A549 (cell line): ENCODE measurements around the gene PLCH2. TPM values are rescaled to one million over a fixed set of nuclear protein-coding genes. Genes with fewer than 3 reads are reported as not detected.

Experiments
- ATAC-seq, 2 experiments: fragments of 200-7000 bp in 1 of 2; fragments of >200 bp in 1 of 2; cut with Nextera tagmentation in 1 of 2; cut with Tn5 transposase in 1 of 2; 3 replicates each; pipeline versions ENCODE4 v1.8.0 to v1.9.1; 2018 to 2020; ENCODE audit warnings: mild to moderate bottlenecking in 1 of 2, moderate library complexity in 1 of 2
- CTCF ChIA-PET: fragments of 300-600 bp; sonication (Branson Sonifier 250); formaldehyde crosslinking; extraction: SDS; loops from one replicate; lab custom pipeline; 2021; ENCODE audit warnings: antibody characterized with exemption, inconsistent platforms; lab: Yijun Ruan, JAX
- POLR2A ChIA-PET: fragments of 350-600 bp; formaldehyde crosslinking; extraction: SDS; loops from one replicate; lab custom pipeline; 2021; ENCODE audit warnings: antibody characterized with exemption, inconsistent platforms; lab: Yijun Ruan, JAX
- DNase-seq, 2 experiments: peaks; one replicate each; pipeline versions ENCODE4 v3.0.0 to v3.0.0-alpha.2; 2011 to 2016; ENCODE audit warnings: low read depth in 1 of 2, low spot score in 1 of 2
- FAIRE-seq: peaks from 2 replicates; lab custom pipeline; 2011; peaks lifted over from hg19 to GRCh38; lab: Jason Lieb, UNC
- H3K27ac ChIP-seq, 2 experiments: fragments of >200 bp; sonication (Bioruptor Twin); formaldehyde crosslinking; 3 replicates each; pipeline ENCODE4 v1.5.1; 2016 to 2017
- H3K4me1 ChIP-seq: fragments of >200 bp; sonication (Bioruptor Twin); formaldehyde crosslinking; 3 replicates; pipeline ENCODE4 v1.6.1; 2016
- H3K4me2 ChIP-seq: fragments of >200 bp; sonication (Bioruptor Twin); formaldehyde crosslinking; 3 replicates; pipeline ENCODE4 v1.6.1; 2016
- H3K4me3 ChIP-seq: fragments of >200 bp; sonication (Bioruptor Twin); formaldehyde crosslinking; 3 replicates; pipeline ENCODE4 v1.5.1; 2016
- H3K9me3 ChIP-seq: fragments of >200 bp; sonication (Bioruptor Twin); formaldehyde crosslinking; 3 replicates; pipeline ENCODE4 v1.6.1; 2016
- CBX8 ChIP-seq: fragments of 200-600 bp; sonication (generic); IDR thresholded peaks from 2 replicates; pipeline ENCODE4 v1.6.1; 2016
- CEBPB ChIP-seq, 2 experiments: fragments of >200 bp in 1 of 2; sonication (Bioruptor Twin) in 1 of 2; formaldehyde crosslinking in 1 of 2; IDR thresholded peaks; 2 replicates each; pipeline ENCODE4 v1.6.1; 2012 to 2016
- FOSL2 ChIP-seq, 2 experiments: fragments of 450-650 bp in 1 of 2; fragments of >200 bp in 1 of 2; sonication (Bioruptor Twin) in 1 of 2; formaldehyde crosslinking; IDR thresholded peaks; 2 replicates each; pipeline versions ENCODE4 v1.5.0 to v1.6.1; 2016 to 2020; ENCODE audit warnings: mild to moderate bottlenecking in 1 of 2, moderate library complexity in 1 of 2
- JUN ChIP-seq, 2 experiments: fragments of >200 bp; sonication (Bioruptor Twin); formaldehyde crosslinking; IDR thresholded peaks; 2 replicates in 1 of 2; 3 replicates in 1 of 2; pipeline ENCODE4 v1.6.1; 2016 to 2017
- NFE2L2 ChIP-seq: fragments of 150-350 bp; conservative IDR thresholded peaks from 2 replicates; pipeline ENCODE4 v1.6.1; 2014; ENCODE audit warnings: low read length
- POLR2A ChIP-seq: IDR thresholded peaks from 2 replicates; pipeline ENCODE4 v1.6.1; 2012; ENCODE audit warnings: mild to moderate bottlenecking, low read length
- USF2 ChIP-seq: fragments of 450-650 bp; IDR thresholded peaks from 2 replicates; pipeline ENCODE4 v1.6.1; 2014; ENCODE audit warnings: antibody characterized with exemption
- ZC3H11A ChIP-seq: fragments of 450-650 bp; IDR thresholded peaks from 2 replicates; pipeline ENCODE4 v1.6.1; 2014; ENCODE audit warnings: antibody characterized with exemption, mild to moderate bottlenecking
- ZNF302 ChIP-seq: fragments of 250-450 bp; sonication (Bioruptor Pico); IDR thresholded peaks from 2 replicates; pipeline ENCODE4 v1.9.0; 2021; ENCODE audit warnings: inconsistent platforms, mild to moderate bottlenecking, moderate library complexity
- WGBS: methylation state at CpG from one replicate; pipeline ENCODE4 v1.1.6; 2017; ENCODE audit errors: missing lambda C conversion rate; 5-methylcytosine and 5-hydroxymethylcytosine counted together
- polyA plus RNA-seq, 4 experiments: library from polyadenylated mRNA; depleted of rRNA in 3 of 4; stranded (reverse); fragments of >200 nt; fragmentation: RNase III in 1 of 4; extraction: RNeasy Plus Mini Kit Qiagen cat#74134 plus additional on column Dnase treatment in 1 of 4; gene quantifications; 2 replicates in 3 of 4; 3 replicates in 1 of 4; pipeline ENCODE4 v1.2.3, GENCODE V29; 2011 to 2017
- TF ChIP-seq, protein P1 (sequence below): IDR thresholded peaks from 2 replicates; pipeline ENCODE4 v1.6.1; 2012
- TF ChIP-seq, protein P2 (sequence below): fragments of 250-450 bp; sonication (Bioruptor Pico); IDR thresholded peaks from 2 replicates; pipeline ENCODE4 v1.5.0; 2021; ENCODE audit warnings: mild to moderate bottlenecking, moderate library complexity, borderline replicate concordance
- TF ChIP-seq, protein P3 (sequence below): fragments of >200 bp; sonication (Bioruptor Twin); formaldehyde crosslinking; IDR thresholded peaks from 2 replicates; pipeline ENCODE4 v1.6.1; 2016
- TF ChIP-seq, protein P4 (sequence below): fragments of 200-600 bp; sonication (generic); IDR thresholded peaks from 2 replicates; pipeline ENCODE4 v1.6.1; 2016; ENCODE audit warnings: antibody characterized with exemption, mild to moderate bottlenecking, moderate library complexity
- TF ChIP-seq, protein P5 (sequence below): IDR thresholded peaks from 2 replicates; pipeline ENCODE4 v1.6.1; 2012; ENCODE audit warnings: low read depth, borderline replicate concordance

The PLCH2 gene
- polyA plus RNA-seq, 2 of the 4 experiments (the other 2 are of a cell fraction): 0.10 to 0.18 TPM

DNA sequence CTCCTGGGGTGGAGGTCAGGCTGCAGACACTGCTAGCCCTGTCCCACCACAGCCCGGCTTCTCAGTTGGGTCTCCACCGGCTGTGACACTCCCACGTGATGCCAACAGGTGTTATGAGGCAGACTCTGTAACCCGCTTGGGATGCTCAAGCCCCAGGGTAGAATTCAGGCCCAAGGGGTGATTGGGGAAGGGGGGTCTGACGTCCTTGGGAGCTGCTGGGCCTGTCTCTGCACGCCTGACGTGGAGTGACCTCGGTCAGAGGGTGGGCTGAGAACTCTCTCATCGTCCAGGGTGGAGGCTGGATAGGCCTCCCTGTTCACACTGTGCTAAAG is 61.7 kb downstream of the PLCH2 start:
- H3K4me2 ChIP-seq: no peak overlapping the region
- WGBS: 90% methylated on average over 2 of the region's 9 CpGs
- H3K4me1 ChIP-seq: peaks cover 33% of the 10 kb centered on the region
- DNase-seq (no peak), FAIRE-seq (no peak), ATAC-seq (no peak)
- no peak overlapping the region for H3K27ac ChIP-seq
- ChIA-PET POLR2A (no interaction called here), CTCF (no interaction called here)
- H3K9me3 ChIP-seq: no peaks in the 10 kb centered on the region
- H3K4me3 ChIP-seq: no peak overlapping the region
- TF ChIP-seq FOSL2 (IDR thresholded peaks at IDR 0.05) (no peak), FOSL2 (CRISPR knock-in tag; IDR thresholded peaks at IDR 0.05) (no peak), ZC3H11A (no peak), POLR2A (no peak), JUN (IDR thresholded peaks at IDR 0.05) (no peak)
- TF ChIP-seq, protein P1, sequence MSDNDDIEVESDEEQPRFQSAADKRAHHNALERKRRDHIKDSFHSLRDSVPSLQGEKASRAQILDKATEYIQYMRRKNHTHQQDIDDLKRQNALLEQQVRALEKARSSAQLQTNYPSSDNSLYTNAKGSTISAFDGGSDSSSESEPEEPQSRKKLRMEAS: no peak
- TF ChIP-seq, protein P2, sequence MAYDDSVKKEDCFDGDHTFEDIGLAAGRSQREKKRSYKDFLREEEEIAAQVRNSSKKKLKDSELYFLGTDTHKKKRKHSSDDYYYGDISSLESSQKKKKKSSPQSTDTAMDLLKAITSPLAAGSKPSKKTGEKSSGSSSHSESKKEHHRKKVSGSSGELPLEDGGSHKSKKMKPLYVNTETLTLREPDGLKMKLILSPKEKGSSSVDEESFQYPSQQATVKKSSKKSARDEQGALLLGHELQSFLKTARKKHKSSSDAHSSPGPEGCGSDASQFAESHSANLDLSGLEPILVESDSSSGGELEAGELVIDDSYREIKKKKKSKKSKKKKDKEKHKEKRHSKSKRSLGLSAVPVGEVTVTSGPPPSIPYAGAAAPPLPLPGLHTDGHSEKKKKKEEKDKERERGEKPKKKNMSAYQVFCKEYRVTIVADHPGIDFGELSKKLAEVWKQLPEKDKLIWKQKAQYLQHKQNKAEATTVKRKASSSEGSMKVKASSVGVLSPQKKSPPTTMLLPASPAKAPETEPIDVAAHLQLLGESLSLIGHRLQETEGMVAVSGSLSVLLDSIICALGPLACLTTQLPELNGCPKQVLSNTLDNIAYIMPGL: no peak

DNA sequence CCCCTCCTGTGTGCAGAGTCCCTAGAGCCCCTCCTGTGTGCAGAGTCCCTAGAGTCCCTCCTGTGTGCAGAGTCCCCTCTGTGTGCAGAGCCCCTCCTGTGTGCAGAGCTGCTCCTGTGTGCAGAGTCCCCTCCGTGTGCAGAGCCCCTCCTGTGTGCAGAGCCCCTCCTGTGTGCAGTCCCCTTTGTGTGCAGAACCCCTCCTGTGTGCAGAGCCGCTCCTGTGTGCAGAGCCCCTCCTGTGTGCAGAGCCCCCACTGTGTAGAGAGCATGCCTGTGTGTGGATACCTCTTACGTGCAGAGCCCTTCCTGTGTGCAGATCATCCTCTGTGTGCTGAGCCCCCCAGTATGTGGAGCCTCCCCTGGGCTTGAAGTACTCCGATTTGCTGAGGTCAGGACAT is 62.3 kb downstream of the PLCH2 start:
- no peak overlapping the region for H3K4me2 ChIP-seq
- peaks cover 32% of the 10 kb centered on the region for H3K4me1 ChIP-seq
- WGBS: 94% methylated on average over 2 of the region's 4 CpGs
- POLR2A ChIA-PET: no interaction called here
- DNase-seq (no peak), FAIRE-seq (no peak), ATAC-seq (no peak)
- TF ChIP-seq, protein P3, sequence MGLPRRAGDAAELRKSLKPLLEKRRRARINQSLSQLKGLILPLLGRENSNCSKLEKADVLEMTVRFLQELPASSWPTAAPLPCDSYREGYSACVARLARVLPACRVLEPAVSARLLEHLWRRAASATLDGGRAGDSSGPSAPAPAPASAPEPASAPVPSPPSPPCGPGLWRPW: no peak
- TF ChIP-seq CEBPB (IDR thresholded peaks at IDR 0.05): no peak
- no peak for TF ChIP-seq NFE2L2
- no peak for TF ChIP-seq CBX8
- no peaks in the 10 kb centered on the region for H3K9me3 ChIP-seq
- CTCF ChIA-PET: no interaction called here
- H3K4me3 ChIP-seq: no peak overlapping the region
- no peak overlapping the region for H3K27ac ChIP-seq

DNA sequence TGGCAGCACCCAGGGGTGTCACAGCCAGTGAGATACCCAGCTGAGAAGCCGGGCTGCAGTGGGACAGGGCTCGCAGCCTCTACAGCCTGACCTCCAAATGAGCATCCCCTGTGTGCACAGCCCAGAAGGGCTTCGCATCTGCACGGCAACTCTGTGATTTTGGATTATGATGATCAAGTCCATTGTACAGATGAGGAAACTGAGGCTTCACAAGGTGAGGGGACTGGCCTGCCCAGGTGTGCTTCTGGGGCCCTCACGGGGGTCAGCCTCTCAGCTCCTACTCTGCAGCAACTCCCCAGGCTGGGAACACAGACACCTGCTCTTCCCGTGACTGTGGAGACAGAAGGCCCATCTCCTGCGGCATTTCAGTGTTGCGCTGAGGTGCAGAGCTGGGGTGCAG is 62.8 kb downstream of the PLCH2 start:
- no peak overlapping the region for H3K4me2 ChIP-seq
- DNase-seq (no peak), FAIRE-seq (no peak), ATAC-seq (no peak)
- no peak overlapping the region for H3K27ac ChIP-seq
- WGBS: 100% methylated on average over 4 of the region's 8 CpGs
- no peak overlapping the region for H3K4me3 ChIP-seq
- ChIA-PET POLR2A (no interaction called here), CTCF (no interaction called here)
- H3K4me1 ChIP-seq: peaks cover 32% of the 10 kb centered on the region
- H3K9me3 ChIP-seq: no peaks in the 10 kb centered on the region
- TF ChIP-seq, protein P4, sequence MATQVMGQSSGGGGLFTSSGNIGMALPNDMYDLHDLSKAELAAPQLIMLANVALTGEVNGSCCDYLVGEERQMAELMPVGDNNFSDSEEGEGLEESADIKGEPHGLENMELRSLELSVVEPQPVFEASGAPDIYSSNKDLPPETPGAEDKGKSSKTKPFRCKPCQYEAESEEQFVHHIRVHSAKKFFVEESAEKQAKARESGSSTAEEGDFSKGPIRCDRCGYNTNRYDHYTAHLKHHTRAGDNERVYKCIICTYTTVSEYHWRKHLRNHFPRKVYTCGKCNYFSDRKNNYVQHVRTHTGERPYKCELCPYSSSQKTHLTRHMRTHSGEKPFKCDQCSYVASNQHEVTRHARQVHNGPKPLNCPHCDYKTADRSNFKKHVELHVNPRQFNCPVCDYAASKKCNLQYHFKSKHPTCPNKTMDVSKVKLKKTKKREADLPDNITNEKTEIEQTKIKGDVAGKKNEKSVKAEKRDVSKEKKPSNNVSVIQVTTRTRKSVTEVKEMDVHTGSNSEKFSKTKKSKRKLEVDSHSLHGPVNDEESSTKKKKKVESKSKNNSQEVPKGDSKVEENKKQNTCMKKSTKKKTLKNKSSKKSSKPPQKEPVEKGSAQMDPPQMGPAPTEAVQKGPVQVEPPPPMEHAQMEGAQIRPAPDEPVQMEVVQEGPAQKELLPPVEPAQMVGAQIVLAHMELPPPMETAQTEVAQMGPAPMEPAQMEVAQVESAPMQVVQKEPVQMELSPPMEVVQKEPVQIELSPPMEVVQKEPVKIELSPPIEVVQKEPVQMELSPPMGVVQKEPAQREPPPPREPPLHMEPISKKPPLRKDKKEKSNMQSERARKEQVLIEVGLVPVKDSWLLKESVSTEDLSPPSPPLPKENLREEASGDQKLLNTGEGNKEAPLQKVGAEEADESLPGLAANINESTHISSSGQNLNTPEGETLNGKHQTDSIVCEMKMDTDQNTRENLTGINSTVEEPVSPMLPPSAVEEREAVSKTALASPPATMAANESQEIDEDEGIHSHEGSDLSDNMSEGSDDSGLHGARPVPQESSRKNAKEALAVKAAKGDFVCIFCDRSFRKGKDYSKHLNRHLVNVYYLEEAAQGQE: no peak
- TF ChIP-seq USF2 (no peak), ZNF302 (CRISPR knock-in tag) (no peak)
- TF ChIP-seq, protein P5, sequence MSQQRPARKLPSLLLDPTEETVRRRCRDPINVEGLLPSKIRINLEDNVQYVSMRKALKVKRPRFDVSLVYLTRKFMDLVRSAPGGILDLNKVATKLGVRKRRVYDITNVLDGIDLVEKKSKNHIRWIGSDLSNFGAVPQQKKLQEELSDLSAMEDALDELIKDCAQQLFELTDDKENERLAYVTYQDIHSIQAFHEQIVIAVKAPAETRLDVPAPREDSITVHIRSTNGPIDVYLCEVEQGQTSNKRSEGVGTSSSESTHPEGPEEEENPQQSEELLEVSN: no peak
